ENCODE measurements around the gene GP1BB. TPM values are rescaled to one million over a fixed set of nuclear protein-coding genes. Genes with fewer than 3 reads are reported as not detected.

GP1BB gene
- polyA plus RNA-seq, 1 donor from 2014 or later: 42.0 TPM

DNA sequence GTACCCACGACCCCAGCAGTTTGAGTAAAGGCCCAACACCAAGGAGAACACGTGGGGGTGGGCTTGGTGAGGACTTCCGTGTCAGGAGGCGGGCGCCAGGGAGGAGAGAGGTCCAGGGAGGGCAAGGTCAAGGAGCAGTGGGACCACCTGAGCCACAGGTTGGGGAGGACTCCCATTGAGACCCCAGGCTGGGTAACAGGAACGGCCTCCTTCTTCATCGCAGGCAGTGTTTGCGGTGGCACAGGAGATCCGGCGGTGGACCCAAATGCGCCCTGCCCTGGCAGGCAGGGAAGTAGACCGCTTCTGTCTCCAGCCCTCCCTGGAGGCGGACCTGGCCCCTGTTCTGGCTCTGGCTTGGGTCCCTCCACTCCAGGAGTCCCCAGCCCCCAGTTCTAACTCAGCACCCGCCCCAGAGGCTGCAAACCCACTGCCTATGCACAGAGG is 31.4 kb downstream of the GP1BB start:
- Histone ChIP-seq H3K4me3 (ENCODE audit: low read length) (no peak overlapping the region), H3K36me3 (ENCODE audit: insufficient read depth, low read length) (no peaks in the 10 kb centered on the region), H4K20me1 (ENCODE audit: insufficient read depth) (no peaks in the 10 kb centered on the region), H3K9me3 (ENCODE audit: low read length) (no peaks in the 10 kb centered on the region), H3F3A (ENCODE audit: insufficient read depth, low read length, poor library complexity, severe bottlenecking) (no peaks in the 10 kb centered on the region), H3K27me3 (ENCODE audit: insufficient read depth, low read depth, low read length) (peaks cover 82% of the 10 kb centered on the region), H3K4me2 (ENCODE audit: low read length) (no peak overlapping the region), H3K9ac (ENCODE audit: low read length) (no peak overlapping the region), H2AFZ (ENCODE audit: low read depth, low read length) (no peak overlapping the region), H3K9me2 (ENCODE audit: insufficient read depth, low read length) (no peaks in the 10 kb centered on the region), H3K79me2 (replicated peaks; ENCODE audit: insufficient read depth, low read length) (no peaks in the 10 kb centered on the region), H3K27ac (ENCODE audit: low read length) (no peak overlapping the region)
- no peak for TF ChIP-seq EZH2 (IDR thresholded peaks at IDR 0.05; ENCODE audit: borderline replicate concordance, insufficient read depth, low read length, poor library complexity, severe bottlenecking)
- no peak for TF ChIP-seq RAD21 (conservative IDR thresholded peaks at IDR 0.05)

DNA sequence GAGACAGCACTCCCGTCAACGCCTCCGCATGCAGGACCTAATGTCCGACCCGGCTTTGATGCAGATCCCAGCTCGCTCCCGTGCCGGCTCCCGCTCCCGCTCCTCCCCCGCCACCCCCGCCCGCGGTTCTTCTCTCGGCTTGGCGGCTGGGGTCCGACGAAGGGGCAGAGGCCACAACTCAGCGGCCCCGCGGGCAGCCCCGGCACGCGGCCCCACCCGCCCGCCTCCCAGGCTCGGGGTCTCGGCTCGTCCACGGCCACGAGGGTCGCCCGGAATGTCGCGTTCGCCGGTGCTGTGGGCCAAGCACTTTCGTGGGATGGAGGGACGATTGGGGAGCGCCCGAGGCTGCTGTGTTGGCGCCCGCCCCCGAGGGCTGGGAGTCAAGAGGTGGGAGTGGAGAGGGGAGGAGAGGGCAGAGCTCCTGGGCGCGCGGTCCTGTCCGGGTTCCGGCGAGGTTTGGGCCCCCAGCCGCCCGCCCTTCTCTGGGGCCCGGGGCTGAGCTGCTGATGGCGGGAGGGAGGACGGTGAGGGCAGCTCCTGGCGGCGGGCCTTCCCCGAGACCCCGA is 31.9 kb downstream of the GP1BB start:
- Histone ChIP-seq H3K9me2 (ENCODE audit: insufficient read depth, low read length) (no peaks in the 10 kb centered on the region), H3K27ac (ENCODE audit: low read length) (no peak overlapping the region), H2AFZ (ENCODE audit: low read depth, low read length) (no peak overlapping the region), H3K4me2 (ENCODE audit: low read length) (no peak overlapping the region), H3K27me3 (ENCODE audit: insufficient read depth, low read depth, low read length) (peaks cover 87% of the 10 kb centered on the region), H3K9me3 (ENCODE audit: low read length) (no peaks in the 10 kb centered on the region), H3K36me3 (ENCODE audit: insufficient read depth, low read length) (no peaks in the 10 kb centered on the region), H3K79me2 (replicated peaks; ENCODE audit: insufficient read depth, low read length) (no peaks in the 10 kb centered on the region), H3K4me3 (ENCODE audit: low read length) (no peak overlapping the region), H3K9ac (ENCODE audit: low read length) (no peak overlapping the region), H4K20me1 (ENCODE audit: insufficient read depth) (no peaks in the 10 kb centered on the region), H3F3A (ENCODE audit: insufficient read depth, low read length, poor library complexity, severe bottlenecking) (no peaks in the 10 kb centered on the region)
- TF ChIP-seq RAD21 (conservative IDR thresholded peaks at IDR 0.05) (no peak), POLR2AphosphoS5 (IDR thresholded peaks at IDR 0.05) (no peak), TAF1 (IDR thresholded peaks at IDR 0.05; ENCODE audit: low read depth) (no peak), EP300 (conservative IDR thresholded peaks at IDR 0.05; ENCODE audit: poor library complexity, severe bottlenecking) (no peak), MXI1 (conservative IDR thresholded peaks at IDR 0.05; ENCODE audit: poor library complexity, severe bottlenecking) (no peak), SMC3 (conservative IDR thresholded peaks at IDR 0.05; ENCODE audit: poor library complexity) (no peak), EZH2 (IDR thresholded peaks at IDR 0.05; ENCODE audit: borderline replicate concordance, insufficient read depth, low read length, poor library complexity, severe bottlenecking) (no peak)
- TF ChIP-seq, protein P1, sequence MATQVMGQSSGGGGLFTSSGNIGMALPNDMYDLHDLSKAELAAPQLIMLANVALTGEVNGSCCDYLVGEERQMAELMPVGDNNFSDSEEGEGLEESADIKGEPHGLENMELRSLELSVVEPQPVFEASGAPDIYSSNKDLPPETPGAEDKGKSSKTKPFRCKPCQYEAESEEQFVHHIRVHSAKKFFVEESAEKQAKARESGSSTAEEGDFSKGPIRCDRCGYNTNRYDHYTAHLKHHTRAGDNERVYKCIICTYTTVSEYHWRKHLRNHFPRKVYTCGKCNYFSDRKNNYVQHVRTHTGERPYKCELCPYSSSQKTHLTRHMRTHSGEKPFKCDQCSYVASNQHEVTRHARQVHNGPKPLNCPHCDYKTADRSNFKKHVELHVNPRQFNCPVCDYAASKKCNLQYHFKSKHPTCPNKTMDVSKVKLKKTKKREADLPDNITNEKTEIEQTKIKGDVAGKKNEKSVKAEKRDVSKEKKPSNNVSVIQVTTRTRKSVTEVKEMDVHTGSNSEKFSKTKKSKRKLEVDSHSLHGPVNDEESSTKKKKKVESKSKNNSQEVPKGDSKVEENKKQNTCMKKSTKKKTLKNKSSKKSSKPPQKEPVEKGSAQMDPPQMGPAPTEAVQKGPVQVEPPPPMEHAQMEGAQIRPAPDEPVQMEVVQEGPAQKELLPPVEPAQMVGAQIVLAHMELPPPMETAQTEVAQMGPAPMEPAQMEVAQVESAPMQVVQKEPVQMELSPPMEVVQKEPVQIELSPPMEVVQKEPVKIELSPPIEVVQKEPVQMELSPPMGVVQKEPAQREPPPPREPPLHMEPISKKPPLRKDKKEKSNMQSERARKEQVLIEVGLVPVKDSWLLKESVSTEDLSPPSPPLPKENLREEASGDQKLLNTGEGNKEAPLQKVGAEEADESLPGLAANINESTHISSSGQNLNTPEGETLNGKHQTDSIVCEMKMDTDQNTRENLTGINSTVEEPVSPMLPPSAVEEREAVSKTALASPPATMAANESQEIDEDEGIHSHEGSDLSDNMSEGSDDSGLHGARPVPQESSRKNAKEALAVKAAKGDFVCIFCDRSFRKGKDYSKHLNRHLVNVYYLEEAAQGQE (IDR thresholded peaks at IDR 0.05; ENCODE audit: borderline replicate concordance): no peak
- TF ChIP-seq, protein P2, sequence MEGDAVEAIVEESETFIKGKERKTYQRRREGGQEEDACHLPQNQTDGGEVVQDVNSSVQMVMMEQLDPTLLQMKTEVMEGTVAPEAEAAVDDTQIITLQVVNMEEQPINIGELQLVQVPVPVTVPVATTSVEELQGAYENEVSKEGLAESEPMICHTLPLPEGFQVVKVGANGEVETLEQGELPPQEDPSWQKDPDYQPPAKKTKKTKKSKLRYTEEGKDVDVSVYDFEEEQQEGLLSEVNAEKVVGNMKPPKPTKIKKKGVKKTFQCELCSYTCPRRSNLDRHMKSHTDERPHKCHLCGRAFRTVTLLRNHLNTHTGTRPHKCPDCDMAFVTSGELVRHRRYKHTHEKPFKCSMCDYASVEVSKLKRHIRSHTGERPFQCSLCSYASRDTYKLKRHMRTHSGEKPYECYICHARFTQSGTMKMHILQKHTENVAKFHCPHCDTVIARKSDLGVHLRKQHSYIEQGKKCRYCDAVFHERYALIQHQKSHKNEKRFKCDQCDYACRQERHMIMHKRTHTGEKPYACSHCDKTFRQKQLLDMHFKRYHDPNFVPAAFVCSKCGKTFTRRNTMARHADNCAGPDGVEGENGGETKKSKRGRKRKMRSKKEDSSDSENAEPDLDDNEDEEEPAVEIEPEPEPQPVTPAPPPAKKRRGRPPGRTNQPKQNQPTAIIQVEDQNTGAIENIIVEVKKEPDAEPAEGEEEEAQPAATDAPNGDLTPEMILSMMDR (IDR thresholded peaks at IDR 0.05; ENCODE audit: poor library complexity, severe bottlenecking): no peak
